Skin epidermis (tissue), 12 donors: Measurements from ENCODE around the gene PAPSS2.
A peak's percentile ranks its signal among the peaks of the same experiment; 100 is the strongest.
"Not testable (repeated sequence)": the region's sequence is repeated elsewhere in the genome, so short reads cannot be mapped to it uniquely, and the experiment has no call there.

Experiments
- H3K27ac ChIP-seq, 21 experiments: fragments of 200-600 bp; sonication (generic) in 11 of 21; one replicate each; pipeline ENCODE4 v1.5.0; 2020; ENCODE audit warnings: mild to moderate bottlenecking in 3 of 21, inconsistent platforms in 2 of 21, moderate library complexity in 2 of 21
- H3K4me3 ChIP-seq, 7 experiments: fragments of 200-600 bp; sonication (generic) in 2 of 7; one replicate each; pipeline ENCODE4 v1.5.0; 2020; ENCODE audit warnings: inconsistent platforms in 2 of 7, mild to moderate bottlenecking in 2 of 7, moderate library complexity in 1 of 7

Gene PAPSS2

DNA sequence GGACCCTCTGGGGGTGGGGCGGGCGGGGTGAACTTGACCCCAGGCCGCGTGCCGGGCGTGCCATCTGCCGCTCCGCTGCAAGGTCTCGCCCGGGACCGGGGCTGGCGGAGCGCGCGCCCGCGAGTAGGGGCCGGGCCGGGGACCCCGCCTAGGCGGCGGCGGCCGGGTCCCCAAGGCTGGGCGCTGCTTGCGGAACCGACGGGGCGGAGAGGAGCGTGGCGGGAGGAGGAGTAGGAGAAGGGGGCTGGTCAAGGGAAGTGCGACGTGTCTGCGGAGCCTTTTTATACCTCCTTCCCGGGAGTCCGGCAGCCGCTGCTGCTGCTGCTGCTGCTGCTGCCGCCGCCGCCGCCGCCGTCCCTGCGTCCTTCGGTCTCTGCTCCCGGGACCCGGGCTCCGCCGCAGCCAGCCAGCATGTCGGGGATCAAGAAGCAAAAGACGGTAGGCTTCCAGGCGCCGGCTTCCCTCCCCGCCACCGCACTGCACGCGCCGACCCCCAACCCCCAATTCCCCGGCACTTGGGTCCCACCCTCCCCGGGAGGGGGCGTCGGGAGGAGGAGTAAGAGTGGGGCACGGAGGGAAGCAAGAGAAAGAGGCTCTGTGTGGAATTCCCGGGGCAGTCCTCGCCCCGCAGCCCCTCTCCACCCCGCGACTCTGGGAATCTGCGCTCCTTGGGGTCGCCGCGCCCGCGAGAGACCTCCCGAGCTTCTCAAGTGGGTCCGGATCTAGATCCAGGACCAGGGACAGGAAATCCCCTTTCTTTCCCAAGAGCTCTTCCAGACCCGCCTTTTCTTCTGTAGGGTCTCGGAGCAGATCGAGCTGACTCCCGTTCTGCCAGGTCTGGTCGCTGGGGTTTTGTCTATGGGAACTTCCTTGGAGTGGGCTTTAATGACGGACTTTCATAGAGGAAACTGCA, at the start of gene PAPSS2:
Gene PAPSS2, plus strand, starts transcription at position 308 of the 913 bp plus-strand sequence. Its CDS starts 104 bp downstream, at position 412.
- H3K27ac ChIP-seq = peak within 1 kb of the TSS in 20 of 21 experiments; percentile 28 to 84 (median 74)

GRCh38 chr10:87611341-87611740, 48.3 kb upstream of the PAPSS2 start:
- H3K27ac ChIP-seq, H3K4me3 ChIP-seq: not testable (repeated sequence)

More for the DNA sequence above, at the start of gene PAPSS2:
- peak within 1 kb of the TSS; percentile 48 to 73 (median 65) for H3K4me3 ChIP-seq

- no peak overlapping the region for H3K27ac ChIP-seq
- no peak overlapping the region for H3K4me3 ChIP-seq
Observed at GRCh38 chr10:87612115-87612514, 47.6 kb upstream of the PAPSS2 start.

DNA sequence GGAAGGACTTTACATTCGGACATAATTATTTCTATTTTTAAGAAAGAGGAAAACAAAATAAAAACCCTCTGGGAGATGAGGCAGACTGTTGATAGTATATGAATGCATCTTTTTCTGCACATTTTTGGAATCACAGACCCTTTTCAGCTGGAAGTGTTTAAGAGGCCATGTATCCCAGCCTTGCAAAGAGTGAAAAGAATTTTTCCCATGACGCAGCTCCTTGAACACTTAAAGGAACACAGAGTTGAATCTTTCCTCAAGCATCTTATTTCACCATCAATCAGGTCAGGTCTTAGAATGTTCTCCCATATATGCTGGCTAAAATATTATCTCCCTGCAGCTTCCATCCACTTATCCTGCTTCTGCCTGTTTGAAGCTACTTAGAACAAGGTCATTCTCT, 45.9 kb upstream of the PAPSS2 start:
- no peak overlapping the region for H3K27ac ChIP-seq
- H3K4me3 ChIP-seq = no peak overlapping the region

DNA sequence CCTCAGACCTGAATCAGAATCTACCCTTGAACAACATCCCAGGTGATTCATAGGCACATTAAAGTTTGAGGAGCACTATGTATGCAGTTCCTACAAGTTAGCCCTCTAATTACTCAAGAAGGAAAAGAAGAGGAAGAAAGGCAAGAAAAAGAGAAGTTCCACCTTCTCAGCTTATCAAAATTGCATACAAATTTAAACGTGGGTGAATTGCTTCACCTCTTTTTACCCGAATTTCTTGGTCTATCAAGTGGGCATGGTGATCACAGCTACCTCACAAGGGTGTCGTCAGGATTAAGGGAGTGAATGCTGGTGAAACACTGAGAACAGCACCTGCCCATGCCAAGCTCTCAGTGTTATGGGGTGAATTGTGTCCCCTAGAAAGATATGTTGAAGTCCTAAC, 43.8 kb upstream of the PAPSS2 start:
- H3K27ac ChIP-seq = no peak overlapping the region
- no peak overlapping the region for H3K4me3 ChIP-seq

DNA sequence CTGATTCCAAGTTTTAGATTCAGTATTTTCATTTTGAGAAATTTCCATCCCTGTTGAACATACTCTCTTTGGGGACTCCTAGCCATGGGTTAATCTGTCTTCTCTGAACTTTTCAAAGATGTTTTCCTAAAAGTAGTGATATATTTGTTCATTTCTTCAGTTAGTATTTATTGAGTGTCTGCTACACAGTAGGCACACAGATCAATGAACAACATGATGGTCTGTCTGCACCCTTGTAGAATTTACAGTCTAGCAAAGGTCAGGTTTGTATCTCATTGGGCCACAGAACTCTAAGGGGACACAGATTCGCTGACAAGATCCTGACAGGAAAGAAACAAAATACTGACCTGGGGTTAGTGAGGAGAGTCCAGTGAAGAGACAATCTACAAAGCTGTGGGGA, 42.2 kb upstream of the PAPSS2 start:
- Histone ChIP-seq H3K27ac (no peak overlapping the region), H3K4me3 (no peak overlapping the region)

DNA sequence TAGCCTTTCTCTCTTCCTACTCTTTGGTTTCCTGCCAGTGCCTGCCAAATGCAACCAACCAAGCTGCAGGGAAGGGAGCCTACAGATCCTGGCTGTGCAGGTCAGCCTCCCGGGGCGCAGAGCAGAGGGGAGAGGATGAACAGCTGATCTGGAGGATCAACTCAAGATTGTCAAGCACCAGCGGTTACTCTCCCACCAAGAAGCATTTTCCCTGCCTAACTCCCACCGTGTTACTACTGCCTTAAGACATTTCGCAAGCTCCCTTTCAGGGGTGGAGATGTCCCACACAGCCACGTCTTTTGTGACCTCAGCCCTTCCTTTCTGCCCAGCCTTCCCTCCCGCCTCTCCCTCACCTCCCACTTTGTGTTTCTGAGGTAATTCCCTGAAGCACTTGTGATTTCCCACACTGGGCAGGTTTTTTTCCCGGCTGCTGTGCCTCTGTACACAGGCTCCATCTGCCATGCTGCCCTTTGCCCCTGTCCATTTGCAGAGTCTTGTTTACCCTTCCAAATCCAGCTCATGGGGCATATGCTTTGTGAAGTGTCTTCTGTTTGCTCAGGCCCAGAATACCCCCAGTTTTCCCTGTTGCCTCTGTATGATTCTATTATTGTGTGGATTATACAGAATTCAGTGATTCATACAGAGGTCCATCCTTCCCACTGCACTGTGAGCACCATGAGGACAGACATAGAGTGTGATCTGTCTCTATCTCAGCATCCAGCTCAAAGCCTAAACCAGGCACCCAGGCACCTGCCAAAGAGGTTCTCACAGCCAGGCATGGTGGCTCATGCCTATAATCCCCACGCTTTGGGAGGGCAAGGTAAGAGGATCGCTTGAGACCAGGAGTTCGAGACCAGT, 40.9 kb upstream of the PAPSS2 start:
- Histone ChIP-seq H3K4me3 (no peak overlapping the region), H3K27ac (no peak overlapping the region)

DNA sequence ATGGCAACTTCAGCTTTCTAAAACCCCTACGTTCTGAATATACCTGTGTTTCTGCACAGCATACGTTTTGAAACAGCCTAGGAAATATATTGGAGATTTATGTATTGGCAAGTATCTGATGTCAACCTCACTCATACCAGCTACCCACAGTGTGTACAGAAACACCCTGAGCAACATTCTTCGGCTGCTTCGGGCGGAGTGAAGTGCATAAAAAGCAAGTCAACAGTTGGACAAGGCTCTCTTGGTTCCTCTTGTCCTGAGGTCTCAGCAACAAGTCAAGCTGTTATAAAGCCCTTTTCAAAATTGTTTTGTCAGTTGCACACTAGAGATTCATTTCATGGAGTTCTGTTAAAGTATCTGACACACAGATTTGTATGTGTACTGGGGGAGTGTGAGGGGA, 40.0 kb upstream of the PAPSS2 start:
- Histone ChIP-seq H3K27ac (no peak overlapping the region), H3K4me3 (no peak overlapping the region)

DNA sequence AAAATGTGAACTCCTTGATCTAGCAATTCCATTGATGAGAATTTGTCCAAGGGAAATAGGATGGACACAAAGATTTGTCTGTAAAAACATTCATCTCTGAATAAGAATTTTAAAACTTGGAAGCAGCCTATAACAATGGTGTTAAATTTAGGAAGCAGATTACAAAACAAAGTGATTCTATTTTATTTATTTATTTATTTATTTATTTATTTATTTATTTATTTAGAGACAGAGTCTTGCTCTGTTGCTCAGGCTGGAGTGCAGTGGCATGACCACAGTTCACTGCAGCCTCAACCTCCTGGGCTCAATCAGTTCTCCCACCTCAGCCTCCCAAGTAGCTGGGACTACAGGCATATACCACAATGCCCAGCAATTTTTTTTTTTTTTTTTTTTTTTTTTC, 38.2 kb upstream of the PAPSS2 start:
- H3K27ac ChIP-seq, H3K4me3 ChIP-seq: not testable (repeated sequence)

- no peak overlapping the region for H3K27ac ChIP-seq
- no peak overlapping the region for H3K4me3 ChIP-seq
Observed at GRCh38 chr10:87622314-87623004, 37.2 kb upstream of the PAPSS2 start.

DNA sequence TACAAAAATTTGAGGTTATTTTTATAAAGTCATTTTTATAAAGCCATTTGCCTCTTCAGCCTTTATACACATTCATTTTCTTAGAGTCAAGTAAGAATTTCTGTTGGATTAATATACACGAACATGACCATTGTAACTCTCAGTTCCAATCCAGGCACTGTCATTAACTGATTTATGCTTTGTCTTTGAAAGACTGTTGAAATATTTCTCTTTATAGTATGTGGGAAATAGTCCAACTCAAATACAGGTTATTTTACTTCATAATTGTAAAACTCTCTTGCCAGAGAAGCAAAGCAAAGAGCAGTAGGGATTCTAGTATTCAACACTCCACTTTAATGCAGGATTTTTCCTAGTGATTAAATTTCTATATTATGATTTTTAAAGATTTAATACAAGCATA, 36.5 kb upstream of the PAPSS2 start:
- Histone ChIP-seq H3K27ac (no peak overlapping the region), H3K4me3 (no peak overlapping the region)

- no peak overlapping the region for H3K4me3 ChIP-seq
- H3K27ac ChIP-seq = no peak overlapping the region
Observed at GRCh38 chr10:87625661-87626060, 34.0 kb upstream of the PAPSS2 start.

DNA sequence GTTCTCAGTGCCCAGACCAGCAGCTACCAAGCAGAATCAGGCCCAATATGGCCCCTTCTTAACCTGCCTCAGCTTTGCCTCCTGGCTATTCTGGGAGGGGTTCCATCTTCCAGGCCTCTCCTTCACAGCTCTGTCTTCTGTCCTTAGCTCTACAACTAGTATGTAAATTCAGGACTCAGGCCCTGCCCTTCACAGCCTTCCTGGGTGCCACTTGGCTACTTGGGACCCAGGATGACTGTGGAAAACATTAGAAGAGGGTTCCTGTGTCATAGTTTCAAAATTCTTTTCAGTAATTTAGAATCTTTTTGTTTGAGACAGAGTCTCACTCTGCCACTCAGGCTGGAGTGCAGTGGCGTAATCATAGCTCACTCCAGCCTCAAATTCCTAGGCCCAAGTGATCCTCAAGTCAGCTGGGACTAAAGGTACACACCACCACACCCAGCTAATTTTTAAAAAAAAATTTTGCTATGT, 33.2 kb upstream of the PAPSS2 start:
- H3K27ac ChIP-seq = no peak overlapping the region

DNA sequence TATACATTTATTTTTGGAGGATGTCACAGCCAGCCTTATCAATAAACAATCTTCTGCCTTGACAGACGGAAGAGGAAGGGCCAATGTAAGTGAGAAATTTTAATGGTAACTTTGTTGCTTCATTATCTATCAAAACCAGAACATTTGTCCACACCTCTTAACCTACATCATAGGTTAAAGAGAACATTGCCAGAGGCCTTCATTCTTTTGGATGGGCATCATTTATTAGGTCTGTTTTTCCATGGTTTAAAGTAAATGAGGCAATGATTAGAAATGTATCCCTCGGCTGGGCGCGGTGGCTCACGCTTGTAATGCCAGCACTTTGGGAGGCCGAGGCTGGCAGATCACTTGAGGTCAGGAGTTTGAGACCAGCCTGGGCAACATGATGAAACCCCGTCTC, 29.5 kb upstream of the PAPSS2 start:
- H3K27ac ChIP-seq = no peak overlapping the region
- H3K4me3 ChIP-seq = no peak overlapping the region

More for the DNA sequence above, 33.2 kb upstream of the PAPSS2 start:
- no peak overlapping the region for H3K4me3 ChIP-seq

GRCh38 chr10:87632454-87632853, 27.2 kb upstream of the PAPSS2 start:
- H3K27ac ChIP-seq = no peak overlapping the region

DNA sequence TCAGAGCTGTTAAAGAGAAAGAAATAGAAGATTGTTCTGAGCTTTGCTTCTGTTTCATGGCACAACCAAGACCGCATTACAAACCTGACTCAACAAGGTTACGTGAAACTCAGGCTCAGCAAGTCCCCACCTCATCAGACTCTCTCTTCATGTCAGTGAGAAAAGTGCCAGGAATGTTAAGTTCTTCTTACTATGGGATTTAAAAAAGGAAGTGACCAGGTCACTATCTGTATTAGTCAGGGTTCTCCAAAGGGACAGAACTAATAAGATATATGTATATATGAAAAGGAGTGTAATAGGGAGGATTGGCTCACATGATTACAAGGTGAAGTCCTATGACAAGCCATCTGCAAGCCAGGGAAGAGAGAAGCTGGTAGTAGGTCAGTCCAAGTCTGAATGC, 25.4 kb upstream of the PAPSS2 start:
- no peak overlapping the region for H3K4me3 ChIP-seq
- H3K27ac ChIP-seq = no peak overlapping the region

More at GRCh38 chr10:87632454-87632853, 27.2 kb upstream of the PAPSS2 start:
- H3K4me3 ChIP-seq = no peak overlapping the region

- Histone ChIP-seq H3K27ac (no peak overlapping the region), H3K4me3 (no peak overlapping the region)
Observed at GRCh38 chr10:87635498-87636312, 24.0 kb upstream of the PAPSS2 start.

DNA sequence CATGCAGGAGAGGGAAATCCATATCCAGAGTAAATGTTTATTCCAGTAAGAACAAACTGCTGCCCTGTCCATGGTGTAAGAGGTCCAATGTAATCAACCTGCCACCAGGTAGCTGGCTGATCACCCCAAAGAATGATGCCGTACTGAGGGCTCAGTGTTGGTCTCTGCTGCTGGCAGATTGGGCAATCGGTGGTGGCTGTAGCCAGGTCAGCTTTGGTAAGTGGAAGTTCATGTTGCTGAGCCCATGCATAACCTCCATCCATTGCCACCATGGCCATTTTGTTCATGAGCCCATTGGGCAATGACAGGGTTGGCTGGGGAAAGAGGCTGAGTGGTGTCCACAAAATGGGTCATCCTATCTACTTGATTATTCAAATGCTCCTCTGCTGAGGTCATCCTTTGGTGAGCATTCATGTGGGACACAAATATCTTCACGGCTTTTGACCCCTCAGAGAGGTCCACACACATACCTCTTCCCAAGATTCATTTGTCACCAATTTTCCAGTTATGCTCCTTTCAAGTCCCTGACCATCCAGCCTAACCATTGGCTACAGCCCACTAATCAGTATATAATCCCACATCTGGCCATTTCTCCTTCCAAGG, 23.3 kb upstream of the PAPSS2 start:
- no peak overlapping the region for H3K27ac ChIP-seq
- no peak overlapping the region for H3K4me3 ChIP-seq

DNA sequence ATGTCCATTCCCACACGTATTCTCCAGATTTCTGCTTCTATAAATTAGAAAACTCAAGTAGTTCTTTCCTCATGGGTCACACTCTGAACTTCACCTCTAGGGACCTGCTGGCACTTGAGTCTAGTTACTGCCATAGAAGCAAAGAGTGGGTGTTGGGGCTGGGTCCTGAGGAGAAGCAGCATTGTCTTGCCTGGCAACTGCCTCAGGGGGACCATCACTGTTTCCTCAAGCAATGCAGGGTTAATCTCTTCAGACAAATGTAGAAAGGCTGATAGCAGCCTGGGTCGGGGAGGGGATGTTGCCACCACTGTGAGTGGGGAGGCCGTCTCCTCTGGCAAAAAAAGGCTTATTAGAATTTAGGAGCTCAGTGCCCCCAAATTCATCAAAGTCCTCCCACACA, 20.2 kb upstream of the PAPSS2 start:
- Histone ChIP-seq H3K27ac (no peak overlapping the region), H3K4me3 (no peak overlapping the region)
